ENCODE measurements around the gene FREM1. TPM values are rescaled to one million over a fixed set of nuclear protein-coding genes. Genes with fewer than 3 reads are reported as not detected.

The FREM1 gene
- total and polyA plus RNA-seq, 10 of the 15 experiments (the other 5 are each of a cell fraction or from before 2014, with no cell fraction given): 0.01 to 0.16 (median 0.08) TPM; not detected in 7

DNA sequence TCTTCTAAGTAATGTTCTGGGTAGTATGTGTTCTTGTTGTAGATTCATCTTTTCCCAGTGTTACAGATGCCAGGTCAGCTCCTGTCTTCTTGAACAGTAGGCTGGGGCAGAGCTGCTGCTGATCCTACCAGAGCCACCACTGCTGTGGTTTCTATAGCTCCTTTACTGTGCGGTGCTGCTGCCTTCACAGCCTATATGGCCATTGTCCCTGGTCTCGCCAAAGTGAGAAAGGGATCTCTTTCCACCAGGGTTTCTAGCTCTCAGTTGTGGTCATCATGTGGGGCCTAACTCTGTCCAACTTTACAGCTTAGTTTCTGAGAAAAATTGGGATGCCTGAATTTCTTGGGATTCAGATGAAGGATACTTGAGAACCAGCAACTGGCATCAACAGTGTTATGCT, 116.8 kb downstream of the FREM1 start:
- intact Hi-C loops (cut with micrococcal nuclease; ENCODE audit: unreplicated experiment) (no loop called here), in situ Hi-C loops (cut with MboI) (no loop called here)
- RAD21 ChIA-PET (ENCODE audit: unreplicated experiment): no interaction called here
- Histone ChIP-seq H4K20me1 (ENCODE audit: control insufficient read depth, insufficient read depth) (no peaks in the 10 kb centered on the region), H3K4me3 (no peak overlapping the region), H3K4me2 (ENCODE audit: control insufficient read depth, insufficient read depth) (no peak overlapping the region), H2AFZ (ENCODE audit: control insufficient read depth, low read depth, low read length) (no peak overlapping the region), H3K9ac (ENCODE audit: control insufficient read depth, insufficient read depth, low read length) (no peak overlapping the region), H3K4me1 (ENCODE audit: control insufficient read depth, insufficient read depth, low read length) (no peaks in the 10 kb centered on the region), H3K36me3 (ENCODE audit: control insufficient read depth in 2 of 2, insufficient read depth in 2 of 2, low read length in 1 of 2) (no peaks in the 10 kb centered on the region), H3K27me3 (replicated peaks in 1 of 2; ENCODE audit: control insufficient read depth in 2 of 2, insufficient read depth in 2 of 2, low read length in 1 of 2) (no peaks in the 10 kb centered on the region), H3K79me2 (ENCODE audit: control insufficient read depth, insufficient read depth, low read length) (no peaks in the 10 kb centered on the region), H3K9me3 (replicated peaks; ENCODE audit: control insufficient read depth, insufficient read depth, low read length) (no peaks in the 10 kb centered on the region), H3K27ac (ENCODE audit: control insufficient read depth, insufficient read depth) (no peak overlapping the region)
- CTCF ChIA-PET: interaction anchor here (1.2 kb wide), 1 partner anchor 53 kb away, joined by 3 read pairs; no protein-coding TSS in a partner anchor
- POLR2A ChIA-PET: no interaction called here
- no TSS peak for BruUV-seq (replicated peaks)
- DNase-seq (ENCODE audit: low read depth, low spot score): no peak
- ATAC-seq: no peak
- WGBS (ENCODE audit: insufficient coverage, insufficient replicate concordance, low lambda C conversion rate, missing lambda C conversion rate): 79% methylated on average over 2 of the region's 2 CpGs
- TF ChIP-seq LARP7 (IDR thresholded peaks at IDR 0.05) (no peak), CBX3 (IDR thresholded peaks at IDR 0.05; ENCODE audit: borderline replicate concordance, low read depth) (no peak), NBN (IDR thresholded peaks at IDR 0.05) (no peak), RFX5 (IDR thresholded peaks at IDR 0.05; ENCODE audit: low read depth, low read length) (no peak), BCL11A (IDR thresholded peaks at IDR 0.05; ENCODE audit: low read depth, low read length) (no peak), DPF2 (IDR thresholded peaks at IDR 0.05) (no peak), JUNB (IDR thresholded peaks at IDR 0.05) (no peak), IKZF2 (IDR thresholded peaks at IDR 0.05) (no peak), CBFB (IDR thresholded peaks at IDR 0.05; ENCODE audit: low read depth) (no peak)
- TF ChIP-seq, protein P1, sequence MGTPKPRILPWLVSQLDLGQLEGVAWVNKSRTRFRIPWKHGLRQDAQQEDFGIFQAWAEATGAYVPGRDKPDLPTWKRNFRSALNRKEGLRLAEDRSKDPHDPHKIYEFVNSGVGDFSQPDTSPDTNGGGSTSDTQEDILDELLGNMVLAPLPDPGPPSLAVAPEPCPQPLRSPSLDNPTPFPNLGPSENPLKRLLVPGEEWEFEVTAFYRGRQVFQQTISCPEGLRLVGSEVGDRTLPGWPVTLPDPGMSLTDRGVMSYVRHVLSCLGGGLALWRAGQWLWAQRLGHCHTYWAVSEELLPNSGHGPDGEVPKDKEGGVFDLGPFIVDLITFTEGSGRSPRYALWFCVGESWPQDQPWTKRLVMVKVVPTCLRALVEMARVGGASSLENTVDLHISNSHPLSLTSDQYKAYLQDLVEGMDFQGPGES (IDR thresholded peaks at IDR 0.05): no peak
- TF ChIP-seq, protein P2, sequence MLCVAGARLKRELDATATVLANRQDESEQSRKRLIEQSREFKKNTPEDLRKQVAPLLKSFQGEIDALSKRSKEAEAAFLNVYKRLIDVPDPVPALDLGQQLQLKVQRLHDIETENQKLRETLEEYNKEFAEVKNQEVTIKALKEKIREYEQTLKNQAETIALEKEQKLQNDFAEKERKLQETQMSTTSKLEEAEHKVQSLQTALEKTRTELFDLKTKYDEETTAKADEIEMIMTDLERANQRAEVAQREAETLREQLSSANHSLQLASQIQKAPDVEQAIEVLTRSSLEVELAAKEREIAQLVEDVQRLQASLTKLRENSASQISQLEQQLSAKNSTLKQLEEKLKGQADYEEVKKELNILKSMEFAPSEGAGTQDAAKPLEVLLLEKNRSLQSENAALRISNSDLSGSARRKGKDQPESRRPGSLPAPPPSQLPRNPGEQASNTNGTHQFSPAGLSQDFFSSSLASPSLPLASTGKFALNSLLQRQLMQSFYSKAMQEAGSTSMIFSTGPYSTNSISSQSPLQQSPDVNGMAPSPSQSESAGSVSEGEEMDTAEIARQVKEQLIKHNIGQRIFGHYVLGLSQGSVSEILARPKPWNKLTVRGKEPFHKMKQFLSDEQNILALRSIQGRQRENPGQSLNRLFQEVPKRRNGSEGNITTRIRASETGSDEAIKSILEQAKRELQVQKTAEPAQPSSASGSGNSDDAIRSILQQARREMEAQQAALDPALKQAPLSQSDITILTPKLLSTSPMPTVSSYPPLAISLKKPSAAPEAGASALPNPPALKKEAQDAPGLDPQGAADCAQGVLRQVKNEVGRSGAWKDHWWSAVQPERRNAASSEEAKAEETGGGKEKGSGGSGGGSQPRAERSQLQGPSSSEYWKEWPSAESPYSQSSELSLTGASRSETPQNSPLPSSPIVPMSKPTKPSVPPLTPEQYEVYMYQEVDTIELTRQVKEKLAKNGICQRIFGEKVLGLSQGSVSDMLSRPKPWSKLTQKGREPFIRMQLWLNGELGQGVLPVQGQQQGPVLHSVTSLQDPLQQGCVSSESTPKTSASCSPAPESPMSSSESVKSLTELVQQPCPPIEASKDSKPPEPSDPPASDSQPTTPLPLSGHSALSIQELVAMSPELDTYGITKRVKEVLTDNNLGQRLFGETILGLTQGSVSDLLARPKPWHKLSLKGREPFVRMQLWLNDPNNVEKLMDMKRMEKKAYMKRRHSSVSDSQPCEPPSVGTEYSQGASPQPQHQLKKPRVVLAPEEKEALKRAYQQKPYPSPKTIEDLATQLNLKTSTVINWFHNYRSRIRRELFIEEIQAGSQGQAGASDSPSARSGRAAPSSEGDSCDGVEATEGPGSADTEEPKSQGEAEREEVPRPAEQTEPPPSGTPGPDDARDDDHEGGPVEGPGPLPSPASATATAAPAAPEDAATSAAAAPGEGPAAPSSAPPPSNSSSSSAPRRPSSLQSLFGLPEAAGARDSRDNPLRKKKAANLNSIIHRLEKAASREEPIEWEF (IDR thresholded peaks at IDR 0.05; ENCODE audit: insufficient replicate concordance, low read depth, low read length): no peak
- SMC1A ChIA-PET (ENCODE audit: uncharacterized antibody, unreplicated experiment): interaction anchor here (1.7 kb wide), 1 partner anchor 24 kb away, joined by 8 read pairs; no protein-coding TSS in a partner anchor
- no peak for FAIRE-seq
